ENCODE results near the gene PAPOLB.

The PAPOLB gene

GRCh38 chr7:4861673-4862072 is at the start of gene PAPOLB:
PAPOLB (minus strand) TSS chr7:4862030; CDS start chr7:4861810, 220 bp downstream.
- in situ Hi-C loops (cut with MboI; ENCODE audit: low sequenced_read_pairs, unreplicated experiment): no loop called here
- DNase-seq (ENCODE audit: low spot score): peak; percentile 40
- TF ChIP-seq CTCF (IDR thresholded peaks at IDR 0.05; ENCODE audit: borderline replicate concordance, control extremely low read depth, extremely low read depth, insufficient read depth, missing control alignments): no peak

GRCh38 chr7:4911111-4911828 is 49.4 kb upstream of the PAPOLB start:
- DNase-seq (ENCODE audit: low spot score): no peak
- TF ChIP-seq CTCF (IDR thresholded peaks at IDR 0.05; ENCODE audit: borderline replicate concordance, control extremely low read depth, extremely low read depth, insufficient read depth, missing control alignments): no peak
- in situ Hi-C loops (cut with MboI; ENCODE audit: low sequenced_read_pairs, unreplicated experiment): no loop called here

- DNase-seq (ENCODE audit: low spot score): no peak
- TF ChIP-seq CTCF (IDR thresholded peaks at IDR 0.05; ENCODE audit: borderline replicate concordance, control extremely low read depth, extremely low read depth, insufficient read depth, missing control alignments): no peak
- in situ Hi-C loops (cut with MboI; ENCODE audit: low sequenced_read_pairs, unreplicated experiment): no loop called here
These were observed 44.9 kb upstream of the PAPOLB start for GRCh38 chr7:4906682-4907081.

- DNase-seq (ENCODE audit: low spot score): no peak
- no peak for TF ChIP-seq CTCF (IDR thresholded peaks at IDR 0.05; ENCODE audit: borderline replicate concordance, control extremely low read depth, extremely low read depth, insufficient read depth, missing control alignments)
- in situ Hi-C loops (cut with MboI; ENCODE audit: low sequenced_read_pairs, unreplicated experiment): no loop called here
These were observed 43.3 kb upstream of the PAPOLB start for GRCh38 chr7:4905171-4905570.

GRCh38 chr7:4904346-4904745 is 42.5 kb upstream of the PAPOLB start:
- in situ Hi-C loops (cut with MboI; ENCODE audit: low sequenced_read_pairs, unreplicated experiment): no loop called here
- no peak for TF ChIP-seq CTCF (IDR thresholded peaks at IDR 0.05; ENCODE audit: borderline replicate concordance, control extremely low read depth, extremely low read depth, insufficient read depth, missing control alignments)

GRCh38 chr7:4895766-4896165 is 33.9 kb upstream of the PAPOLB start:
- no peak for TF ChIP-seq CTCF (IDR thresholded peaks at IDR 0.05; ENCODE audit: borderline replicate concordance, control extremely low read depth, extremely low read depth, insufficient read depth, missing control alignments)
- no peak for DNase-seq (ENCODE audit: low spot score)
- in situ Hi-C loops (cut with MboI; ENCODE audit: low sequenced_read_pairs, unreplicated experiment): no loop called here

More at GRCh38 chr7:4904346-4904745, 42.5 kb upstream of the PAPOLB start:
- no peak for DNase-seq (ENCODE audit: low spot score)

Data from GM13976 (cell line).